Spleen (tissue), 11 donors: ENCODE measurements around the gene ZG16. TPM values are rescaled to one million over a fixed set of nuclear protein-coding genes. Genes with fewer than 3 reads are reported as not detected.
"Not testable (repeated sequence)": the region's sequence is repeated elsewhere in the genome, so short reads cannot be mapped to it uniquely, and the experiment has no call there.

Source experiments
- DNase-seq: peaks from one replicate; pipeline ENCODE4 v3.0.0-alpha.2; 2020
- H3K27ac ChIP-seq, 8 donors: fragments of 200-600 bp; sonication (generic) in 7 of 8; 1 replicate in 4 of 8; 2 replicates in 4 of 8; pipeline versions ENCODE4 v1.5.0 to v1.8.0; 2016 to 2021; ENCODE audit warnings: inconsistent platforms in 4 of 8, mild to moderate bottlenecking in 4 of 8, moderate library complexity in 1 of 8
- H3K27me3 ChIP-seq, 7 donors: fragments of 200-600 bp; sonication (generic) in 6 of 7; replicated peaks in 1 of 7; 1 replicate in 4 of 7; 2 replicates in 3 of 7; pipeline versions ENCODE4 v1.5.0 to v1.8.0; 2016 to 2021; ENCODE audit warnings: inconsistent platforms in 3 of 7, mild to moderate bottlenecking in 1 of 7
- H3K36me3 ChIP-seq, 6 donors: fragments of 200-600 bp; sonication (generic) in 5 of 6; 1 replicate in 4 of 6; 2 replicates in 2 of 6; pipeline versions ENCODE4 v1.5.0 to v1.8.0; 2016 to 2021; ENCODE audit warnings: inconsistent platforms in 2 of 6
- H3K4me1 ChIP-seq, 6 donors: fragments of 200-600 bp; sonication (generic) in 5 of 6; 1 replicate in 3 of 6; 2 replicates in 3 of 6; pipeline versions ENCODE4 v1.5.0 to v1.8.0; 2016 to 2021; ENCODE audit warnings: inconsistent platforms in 3 of 6
- H3K4me3 ChIP-seq, 8 donors: fragments of 200-600 bp; sonication (generic) in 7 of 8; 1 replicate in 4 of 8; 2 replicates in 4 of 8; pipeline versions ENCODE4 v1.5.0 to v1.8.0; 2016 to 2021; ENCODE audit warnings: inconsistent platforms in 4 of 8, mild to moderate bottlenecking in 4 of 8, moderate library complexity in 2 of 8
- H3K9me3 ChIP-seq, 8 donors: fragments of 200-600 bp; sonication (generic) in 7 of 8; 1 replicate in 4 of 8; 2 replicates in 4 of 8; pipeline versions ENCODE4 v1.5.0 to v1.8.0; 2016 to 2021; ENCODE audit warnings: inconsistent platforms in 4 of 8
- CTCF ChIP-seq, 11 experiments: fragments of 200-600 bp in 7 of 11; fragments of 450-650 bp in 4 of 11; sonication (generic) in 4 of 11; IDR thresholded peaks in 8 of 11; conservative IDR thresholded peaks in 3 of 11; 1 replicate in 7 of 11; 2 replicates in 4 of 11; pipeline versions ENCODE4 v1.4.0 to v1.8.0; 2016 to 2021; ENCODE audit warnings: antibody characterized with exemption in 11 of 11, inconsistent platforms in 4 of 11, mild to moderate bottlenecking in 1 of 11
- POLR2A ChIP-seq, 3 donors: fragments of 450-650 bp; IDR thresholded peaks; one replicate each; pipeline ENCODE4 v1.5.1; 2017; ENCODE audit warnings: antibody characterized with exemption in 3 of 3, mild to moderate bottlenecking in 1 of 3
- POLR2AphosphoS5 ChIP-seq, 3 donors: sonication (generic); formaldehyde crosslinking; IDR thresholded peaks; one replicate each; pipeline ENCODE4 v1.5.1; 2017; ENCODE audit warnings: antibody characterized with exemption in 3 of 3
- whole genome bisulfite sequencing, 5 donors: extraction: QIAGEN DNeasy Blood & Tissue Kit in 3 of 5; methylation state at CpG; one replicate each; pipeline versions ENCODE4 v1.1.5 to v1.1.7; 2013 to 2018; 5-methylcytosine and 5-hydroxymethylcytosine counted together
- intact Hi-C: fragments of 100-400 bp; cut with DNase I; formaldehyde crosslinking; loops from one replicate; pipeline ENCODE4 v1.15.0; 2023; ENCODE audit warnings: low total_unique reads
- polyA plus RNA-seq, 3 donors: library from polyadenylated mRNA; stranded (reverse); fragments of 200-250 nt; gene quantifications; one replicate each; pipeline ENCODE4 v1.2.1, GENCODE V29; 2013
- total RNA-seq, 7 donors: library from RNA; depleted of rRNA in 3 of 7; stranded (reverse); fragments of >200 nt in 3 of 7; fragmentation: NEBNext Ultra II Directional in 4 of 7; extraction: Animal tissue kit (Norgen Biotek cat#: 25700) in 4 of 7; gene quantifications; one replicate each; pipeline versions ENCODE4 v1.1.0 to v1.2.1, GENCODE V29; 2016 to 2021
- donor health status: healthy with polysubstance abuse.
- donor health status: DM: no; HTN: no; CAD: no; lungs with moderate emphysema.
- donor health status: DM: no; HTN: no; CAD: no.
- donor health status: Bipolar disorder and iron deficiency.
- donor health status: healthy.
- donor health status: DM: no; HTN: no; CAD: no.
- donor health status: DM: yes; HTN: yes; CAD: no.

Gene ZG16
- total and polyA plus RNA-seq, 10 donors: 0.06 to 0.07 TPM; not detected in 8

DNA sequence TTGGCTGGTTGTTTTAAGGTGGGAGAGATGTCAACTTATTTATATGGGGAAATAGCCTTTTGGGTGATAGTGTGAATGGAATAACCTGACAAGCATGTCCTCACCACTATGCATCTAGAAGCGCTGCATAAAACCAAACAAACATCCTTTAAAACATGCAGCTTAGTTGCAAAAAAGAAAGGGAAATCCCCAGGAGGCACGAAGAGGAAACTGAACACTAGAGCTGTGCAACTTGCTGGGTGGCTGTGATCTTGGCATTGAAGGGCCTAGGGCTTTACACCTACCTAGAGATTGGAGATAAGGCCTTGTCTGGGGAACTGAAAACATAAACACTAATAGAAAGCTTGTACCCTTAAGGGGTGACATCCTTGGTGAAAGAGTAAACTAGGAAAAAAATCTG is 39.5 kb upstream of the ZG16 start:
- TF ChIP-seq CTCF (IDR thresholded peaks at IDR 0.05 in 8 of 11, conservative IDR thresholded peaks at IDR 0.05 in 3 of 11) (peak in 2 of 11 experiments; percentile 9 to 28), POLR2A (IDR thresholded peaks at IDR 0.05) (no peak), POLR2AphosphoS5 (IDR thresholded peaks at IDR 0.05) (peak in 1 of 3 donors; percentile 63)
- Histone ChIP-seq H3K36me3 (peaks cover 0 to 25% (median 12%) of the 10 kb centered on the region in 6 donors), H3K27me3 (no peaks in the 10 kb centered on the region), H3K9me3 (no peaks in the 10 kb centered on the region), H3K4me3 (no peak overlapping the region), H3K27ac (peak overlapping the region in 7 of 8 donors; percentile 32 to 80 (median 59)), H3K4me1 (peaks cover 17 to 84% (median 56%) of the 10 kb centered on the region in 6 donors)
- intact Hi-C loops: no loop called here
- 13 to 38% (median 19%) methylated on average over 2 of the region's 2 CpGs for WGBS, 5 donors
- peak; percentile 67 for DNase-seq

DNA sequence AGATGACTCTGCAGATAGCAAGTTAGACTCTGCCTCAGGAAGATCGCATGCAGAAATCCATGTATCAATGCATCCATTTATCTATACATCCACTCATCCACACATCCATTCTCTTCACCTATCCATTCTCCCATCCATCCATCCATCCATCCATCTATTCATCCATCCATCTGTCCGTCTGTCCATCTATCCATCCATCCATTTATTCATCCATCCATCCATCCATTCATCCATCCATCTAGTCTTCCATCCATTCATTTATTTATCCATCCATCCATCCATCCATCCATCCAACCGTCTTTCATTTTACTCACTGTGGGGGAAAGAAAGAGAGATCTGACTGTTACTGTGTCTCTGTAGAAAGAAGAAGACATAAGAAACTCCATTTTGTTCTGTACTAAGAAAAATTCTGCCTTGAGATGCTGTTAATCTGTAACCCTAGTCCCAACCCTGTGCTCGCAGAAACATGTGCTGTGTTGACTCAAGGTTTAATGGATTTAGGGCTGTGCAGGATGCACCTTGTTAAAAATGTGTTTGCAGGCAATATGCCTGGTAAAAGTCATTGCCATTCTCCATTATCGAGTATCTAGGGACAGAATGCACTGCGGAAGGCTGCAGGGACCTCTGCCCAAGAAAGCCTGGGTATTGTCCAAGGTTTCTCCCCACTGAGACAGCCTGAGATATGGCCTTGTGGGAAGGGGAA is 38.0 kb upstream of the ZG16 start:
- peaks cover 27 to 91% (median 71%) of the 10 kb centered on the region in 6 donors for H3K4me1 ChIP-seq

GRCh38 chr16:29740630-29741015 is 37.4 kb upstream of the ZG16 start:
- Histone ChIP-seq H3K4me1 (peaks cover 27 to 93% (median 73%) of the 10 kb centered on the region in 6 donors), H3K36me3 (peaks cover 0 to 38% (median 14%) of the 10 kb centered on the region in 6 donors), H3K27ac (peak overlapping the region in 1 of 8 donors; percentile 46)
- H3K4me3 ChIP-seq, H3K9me3 ChIP-seq, intact Hi-C loops, H3K27me3 ChIP-seq: not testable (repeated sequence)
- 48 to 68% (median 52%) methylated on average over 11 of the region's 11 CpGs for WGBS, 5 donors
- DNase-seq: peak; percentile 30

More for the DNA sequence above, 38.0 kb upstream of the ZG16 start:
- H3K4me3 ChIP-seq, intact Hi-C loops, DNase-seq, H3K9me3 ChIP-seq, H3K27me3 ChIP-seq: not testable (repeated sequence)
- 88 to 95% (median 94%) methylated on average over 6 of the region's 6 CpGs for WGBS, 5 donors
- Histone ChIP-seq H3K27ac (peak overlapping the region in 1 of 8 donors; percentile 46), H3K36me3 (peaks cover 0 to 38% (median 14%) of the 10 kb centered on the region in 6 donors)

GRCh38 chr16:29742683-29743275 is 35.3 kb upstream of the ZG16 start:
- peaks cover 33 to 95% (median 83%) of the 10 kb centered on the region in 6 donors for H3K4me1 ChIP-seq
- 74 to 87% (median 83%) methylated on average over 7 of the region's 7 CpGs for WGBS, 5 donors

More at GRCh38 chr16:29742683-29743275, 35.3 kb upstream of the ZG16 start:
- intact Hi-C loops: no loop called here
- Histone ChIP-seq H3K36me3 (peaks cover 0 to 38% (median 14%) of the 10 kb centered on the region in 6 donors), H3K27ac (peak overlapping the region in 5 of 8 donors; percentile 82 to 96 (median 93)), H3K9me3 (no peaks in the 10 kb centered on the region), H3K27me3 (no peaks in the 10 kb centered on the region), H3K4me3 (peak overlapping the region in 1 of 8 donors; percentile 95)
- TF ChIP-seq POLR2A (IDR thresholded peaks at IDR 0.05) (no peak), POLR2AphosphoS5 (IDR thresholded peaks at IDR 0.05) (no peak), CTCF (IDR thresholded peaks at IDR 0.05 in 8 of 11, conservative IDR thresholded peaks at IDR 0.05 in 3 of 11) (no peak)
- peak; percentile 18 for DNase-seq
